Osteoblast (primary cell): Measurements from ENCODE around the gene PSAP. TPM values are rescaled to one million over a fixed set of nuclear protein-coding genes. Genes with fewer than 3 reads are reported as not detected.

Source experiments
- DNase-seq: peaks from one replicate; pipeline ENCODE4 v3.0.0; 2011; ENCODE audit warnings: low spot score, mixed read lengths; ENCODE audit not compliant: insufficient read length; ENCODE audit errors: missing footprints
- H2AFZ ChIP-seq: 2 replicates; pipeline ENCODE4 v1.6.0; 2011; ENCODE audit warnings: mild to moderate bottlenecking, low read length
- H3K27ac ChIP-seq: 2 replicates; pipeline ENCODE4 v1.5.1; 2011; ENCODE audit warnings: mild to moderate bottlenecking, low read depth, low read length, moderate library complexity
- H3K27me3 ChIP-seq: 2 replicates; pipeline ENCODE4 v1.6.0; 2012; ENCODE audit warnings: mild to moderate bottlenecking, control low read depth, inconsistent platforms, low read length, moderate library complexity; ENCODE audit not compliant: insufficient read depth
- H3K36me3 ChIP-seq: 2 replicates; pipeline ENCODE4 v1.5.1; 2011; ENCODE audit warnings: mild to moderate bottlenecking, low read length, control low read depth, moderate library complexity; ENCODE audit not compliant: insufficient read depth
- H3K4me1 ChIP-seq: 2 replicates; pipeline ENCODE4 v1.5.1; 2011; ENCODE audit warnings: mild to moderate bottlenecking, low read length, control low read depth, moderate library complexity; ENCODE audit not compliant: insufficient read depth
- H3K4me2 ChIP-seq: 2 replicates; pipeline ENCODE4 v1.6.0; 2011; ENCODE audit warnings: mild to moderate bottlenecking, low read length; ENCODE audit not compliant: insufficient read depth
- H3K4me3 ChIP-seq: fragments of 200-600 bp; sonication (generic); 3 replicates; pipeline ENCODE4 v1.5.1; 2012; ENCODE audit warnings: mild to moderate bottlenecking, low read length, inconsistent platforms; ENCODE audit not compliant: insufficient read depth
- H3K79me2 ChIP-seq: 2 replicates; pipeline ENCODE4 v1.6.0; 2012; ENCODE audit warnings: mild to moderate bottlenecking, low read length, control low read depth, inconsistent platforms; ENCODE audit not compliant: insufficient read depth
- H3K9me3 ChIP-seq: 2 replicates; pipeline ENCODE4 v1.5.1; 2011; ENCODE audit warnings: low read depth, low read length, control low read depth
- H4K20me1 ChIP-seq: 2 replicates; pipeline ENCODE4 v1.6.0; 2012; ENCODE audit warnings: mild to moderate bottlenecking, low read length, control low read depth; ENCODE audit not compliant: insufficient read depth
- total RNA-seq: library from RNA; depleted of rRNA; stranded (reverse); fragments of >200 nt; gene quantifications from 2 replicates; pipeline ENCODE4 v1.2.3, GENCODE V29; 2012
- TF ChIP-seq, protein P1 (sequence below): IDR thresholded peaks from 2 replicates; pipeline ENCODE4 v1.5.1; 2011; ENCODE audit warnings: mild to moderate bottlenecking, low read depth, low read length, moderate library complexity; ENCODE audit errors: extremely low read depth

The PSAP gene
- total RNA-seq, 1 donor = 1,391 TPM

GRCh38 chr10:71844084-71844483, 7.0 kb downstream of the PSAP start:
- no peak overlapping the region for H3K4me3 ChIP-seq
- peaks cover 33% of the 10 kb centered on the region for H3K4me1 ChIP-seq
- H3K36me3 ChIP-seq = no peaks in the 10 kb centered on the region
- H3K27me3 ChIP-seq = no peaks in the 10 kb centered on the region
- H3K9me3 ChIP-seq = no peaks in the 10 kb centered on the region
- H3K4me2 ChIP-seq = no peak overlapping the region
- no peak overlapping the region for H3K27ac ChIP-seq
- H2AFZ ChIP-seq = no peak overlapping the region
- TF ChIP-seq, protein P1, sequence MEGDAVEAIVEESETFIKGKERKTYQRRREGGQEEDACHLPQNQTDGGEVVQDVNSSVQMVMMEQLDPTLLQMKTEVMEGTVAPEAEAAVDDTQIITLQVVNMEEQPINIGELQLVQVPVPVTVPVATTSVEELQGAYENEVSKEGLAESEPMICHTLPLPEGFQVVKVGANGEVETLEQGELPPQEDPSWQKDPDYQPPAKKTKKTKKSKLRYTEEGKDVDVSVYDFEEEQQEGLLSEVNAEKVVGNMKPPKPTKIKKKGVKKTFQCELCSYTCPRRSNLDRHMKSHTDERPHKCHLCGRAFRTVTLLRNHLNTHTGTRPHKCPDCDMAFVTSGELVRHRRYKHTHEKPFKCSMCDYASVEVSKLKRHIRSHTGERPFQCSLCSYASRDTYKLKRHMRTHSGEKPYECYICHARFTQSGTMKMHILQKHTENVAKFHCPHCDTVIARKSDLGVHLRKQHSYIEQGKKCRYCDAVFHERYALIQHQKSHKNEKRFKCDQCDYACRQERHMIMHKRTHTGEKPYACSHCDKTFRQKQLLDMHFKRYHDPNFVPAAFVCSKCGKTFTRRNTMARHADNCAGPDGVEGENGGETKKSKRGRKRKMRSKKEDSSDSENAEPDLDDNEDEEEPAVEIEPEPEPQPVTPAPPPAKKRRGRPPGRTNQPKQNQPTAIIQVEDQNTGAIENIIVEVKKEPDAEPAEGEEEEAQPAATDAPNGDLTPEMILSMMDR = no peak
- H4K20me1 ChIP-seq = peaks cover 86% of the 10 kb centered on the region
- H3K79me2 ChIP-seq = peaks cover 98% of the 10 kb centered on the region
- no peak for DNase-seq

DNA sequence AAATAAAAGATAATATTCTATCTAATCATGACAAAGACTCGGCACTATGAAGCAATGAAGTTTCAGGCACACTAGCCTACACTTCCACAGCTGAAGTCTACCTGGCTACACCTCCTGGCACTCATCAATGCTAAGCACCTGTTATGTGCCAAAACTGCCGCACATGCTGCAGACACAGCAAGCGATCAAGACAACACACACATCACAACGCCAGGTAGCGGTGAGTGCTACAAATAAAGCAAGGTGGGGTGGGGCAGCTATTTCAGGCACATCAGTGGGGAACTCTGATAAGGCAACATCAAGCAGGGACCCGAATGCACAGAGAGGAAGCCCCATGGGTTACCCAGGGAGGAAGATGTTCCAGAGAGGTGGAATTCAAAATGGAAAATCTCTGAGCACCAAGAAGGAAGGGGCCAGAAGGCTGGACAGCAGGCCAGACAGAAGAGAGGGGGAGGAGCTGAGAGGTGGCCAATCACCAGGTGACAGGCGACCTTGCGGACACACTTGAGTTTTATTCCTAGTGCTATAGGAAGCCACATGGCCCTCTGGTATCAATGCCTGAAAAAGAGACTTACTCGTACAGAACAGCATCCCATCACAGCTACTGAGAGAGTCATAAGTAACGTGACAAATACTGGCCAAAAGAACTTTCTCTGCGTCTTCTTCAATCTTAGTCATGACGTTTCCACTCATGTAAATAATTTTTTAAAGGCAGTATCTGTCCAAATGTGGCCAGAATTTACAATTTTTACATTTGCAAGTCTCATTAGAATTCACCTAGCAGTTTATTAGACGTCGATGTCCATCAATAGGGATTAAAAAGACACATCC, 8.0 kb downstream of the PSAP start:
- peak; percentile 19 for DNase-seq
- peaks cover 85% of the 10 kb centered on the region for H4K20me1 ChIP-seq
- H3K4me1 ChIP-seq = peaks cover 34% of the 10 kb centered on the region
- H3K27ac ChIP-seq = no peak overlapping the region
- H3K27me3 ChIP-seq = no peaks in the 10 kb centered on the region
- H3K4me3 ChIP-seq = no peak overlapping the region
- TF ChIP-seq, protein P1 = no peak
- no peak overlapping the region for H2AFZ ChIP-seq
- no peak overlapping the region for H3K4me2 ChIP-seq
- H3K36me3 ChIP-seq = no peaks in the 10 kb centered on the region
- no peaks in the 10 kb centered on the region for H3K9me3 ChIP-seq
- H3K79me2 ChIP-seq = peaks cover 97% of the 10 kb centered on the region

- Histone ChIP-seq H3K79me2 (peaks cover 97% of the 10 kb centered on the region), H3K36me3 (no peaks in the 10 kb centered on the region), H2AFZ (no peak overlapping the region), H3K9me3 (no peaks in the 10 kb centered on the region), H3K27me3 (no peaks in the 10 kb centered on the region), H3K4me2 (no peak overlapping the region), H3K4me1 (peaks cover 41% of the 10 kb centered on the region), H3K27ac (no peak overlapping the region), H3K4me3 (no peak overlapping the region), H4K20me1 (peaks cover 85% of the 10 kb centered on the region)
- TF ChIP-seq, protein P1 = no peak
- DNase-seq = no peak
These were observed 8.6 kb downstream of the PSAP start for GRCh38 chr10:71842422-71842821.

- Histone ChIP-seq H3K4me2 (no peak overlapping the region), H2AFZ (no peak overlapping the region), H3K9me3 (no peaks in the 10 kb centered on the region), H3K27me3 (no peaks in the 10 kb centered on the region), H3K4me1 (peaks cover 55% of the 10 kb centered on the region), H3K27ac (no peak overlapping the region), H4K20me1 (peaks cover 83% of the 10 kb centered on the region), H3K36me3 (no peaks in the 10 kb centered on the region), H3K79me2 (peaks cover 95% of the 10 kb centered on the region), H3K4me3 (no peak overlapping the region)
- TF ChIP-seq, protein P1 = no peak
- no peak for DNase-seq
These were observed 10.1 kb downstream of the PSAP start for GRCh38 chr10:71840958-71841335.
